ENCODE results near the gene PXDN.

Gene PXDN

DNA sequence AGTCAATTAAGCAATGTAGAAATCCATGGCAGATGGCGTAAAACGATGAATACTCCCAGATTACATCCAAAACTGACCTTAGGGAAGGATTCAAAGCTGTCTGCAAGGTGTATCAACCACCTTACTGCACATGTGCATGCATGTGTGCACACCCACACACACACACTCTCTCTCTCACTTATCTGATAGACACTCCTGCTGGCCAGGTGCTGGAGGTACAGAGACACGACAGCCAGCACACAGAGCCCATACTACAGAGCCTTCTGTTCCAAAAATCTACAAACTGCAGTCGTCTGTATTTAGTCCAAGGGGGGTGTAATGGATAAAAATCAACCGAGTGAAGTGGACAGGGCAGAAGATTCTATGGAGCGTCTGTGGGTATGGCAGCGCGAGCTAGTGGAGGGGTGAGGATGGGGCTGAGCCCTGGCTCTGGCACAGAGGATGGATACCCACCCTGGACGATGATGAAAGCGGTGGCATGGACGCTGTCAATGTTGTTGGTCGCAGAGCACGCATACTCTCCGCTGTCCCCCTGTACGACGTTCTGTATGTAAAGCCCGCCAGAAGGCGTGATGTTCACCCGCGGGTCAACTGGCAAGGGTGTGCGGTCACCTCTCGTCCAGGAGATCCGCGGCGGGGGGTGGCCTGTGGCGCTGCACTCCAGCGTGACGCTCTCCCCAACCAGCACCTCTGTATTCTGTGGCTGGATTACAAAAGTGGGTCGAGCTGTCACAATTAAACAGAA, 78.4 kb downstream of the PXDN start:
- no peak for DNase-seq (ENCODE audit: low read depth in 1 of 2, low spot score in 1 of 2)

DNA sequence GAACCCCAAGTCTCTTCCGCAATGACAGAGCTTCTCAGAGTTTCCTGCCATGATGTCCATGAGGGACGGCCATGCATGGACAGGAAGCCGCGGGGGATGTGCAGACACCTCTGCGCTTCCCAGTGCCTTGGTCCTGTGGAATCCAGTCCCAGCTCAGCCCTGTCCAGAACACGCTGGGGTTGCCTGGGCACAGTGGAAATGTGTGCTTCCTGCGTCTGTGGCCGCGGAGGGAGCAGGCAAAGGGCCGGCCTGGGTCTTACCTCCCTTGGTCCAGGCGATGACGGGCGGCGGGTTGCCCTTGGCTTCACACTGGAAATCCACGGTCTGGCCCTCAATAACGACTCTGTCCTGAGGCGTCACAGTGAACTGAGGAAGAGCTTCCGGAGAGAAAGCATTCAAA, 79.6 kb downstream of the PXDN start:
- no peak for DNase-seq (ENCODE audit: low read depth in 1 of 2, low spot score in 1 of 2)

DNA sequence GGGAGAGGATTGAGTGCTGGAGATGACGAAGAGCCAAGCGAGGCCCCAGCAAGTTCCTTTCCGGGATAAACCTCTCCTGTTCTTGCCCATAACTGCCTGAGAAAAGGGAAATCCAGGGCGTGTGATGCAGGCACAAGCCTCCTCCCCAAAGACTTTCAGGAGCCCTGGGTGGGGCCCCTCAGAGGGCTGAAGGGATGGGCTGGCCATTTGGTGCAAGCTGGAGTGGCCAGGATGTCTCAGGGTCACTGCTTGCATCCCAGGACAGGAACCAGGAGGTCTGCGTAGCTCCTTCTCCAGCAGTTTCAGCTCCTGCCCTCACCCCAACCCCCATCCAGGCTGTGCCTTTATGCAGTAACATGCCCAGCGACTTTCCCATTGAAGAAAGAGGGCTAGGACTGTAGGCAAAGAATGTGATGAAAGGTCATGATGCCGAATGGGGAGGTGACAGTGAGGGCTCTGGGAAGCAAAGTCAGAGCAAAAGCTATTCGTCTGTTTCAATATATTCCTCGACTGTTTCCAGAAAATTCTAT, 80.2 kb downstream of the PXDN start:
- DNase-seq (ENCODE audit: low read depth in 1 of 2, low spot score in 1 of 2), result no peak

DNA sequence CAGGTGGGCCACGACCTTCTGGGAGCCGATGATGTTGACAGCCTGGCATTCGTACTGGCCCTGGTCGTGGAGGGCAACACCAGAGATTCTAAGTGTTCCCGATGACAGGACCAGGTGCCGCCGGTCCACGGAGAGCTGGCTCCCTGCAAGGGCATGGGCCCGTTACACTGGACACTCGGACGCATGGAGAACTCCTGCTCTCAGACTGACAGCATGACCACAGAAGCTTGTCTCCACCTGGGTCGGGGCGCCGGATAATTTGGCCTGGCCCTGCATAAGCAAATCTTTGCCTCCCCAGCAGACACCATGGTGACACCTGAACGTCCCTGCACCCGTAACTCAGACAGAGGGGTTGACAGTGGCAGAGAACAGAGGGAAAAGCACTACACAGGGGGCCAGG, 80.7 kb downstream of the PXDN start:
- DNase-seq (ENCODE audit: low read depth in 1 of 2, low spot score in 1 of 2), result no peak

DNA sequence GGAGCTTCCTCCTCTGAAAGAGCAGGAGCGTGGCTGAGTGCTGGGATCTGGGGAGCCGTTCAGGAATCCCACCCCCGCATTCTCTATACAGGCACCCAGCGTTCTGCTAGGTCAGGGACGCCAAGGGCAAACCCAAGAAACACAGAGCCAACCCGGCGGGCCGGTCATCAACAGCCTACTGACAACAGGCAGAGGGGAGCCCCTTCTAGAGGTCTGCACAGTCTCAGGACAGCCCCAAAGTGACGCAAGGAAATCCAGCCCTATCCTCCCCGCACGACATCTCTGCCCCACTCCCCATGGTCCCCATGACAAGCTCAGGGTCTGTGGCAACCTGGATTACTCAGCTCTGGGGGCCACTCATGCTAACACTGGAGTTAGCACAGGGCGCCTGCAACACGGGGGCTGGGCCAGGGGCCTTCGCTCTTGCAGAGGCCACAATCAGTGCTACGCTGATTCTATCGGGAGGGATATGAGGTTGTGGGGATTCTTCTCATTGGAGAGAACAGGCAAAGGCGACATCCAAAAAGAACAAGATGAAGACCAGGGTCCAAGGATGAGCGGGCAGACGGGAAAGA, 81.6 kb downstream of the PXDN start:
- DNase-seq (ENCODE audit: low read depth in 1 of 2, low spot score in 1 of 2), result no peak

DNA sequence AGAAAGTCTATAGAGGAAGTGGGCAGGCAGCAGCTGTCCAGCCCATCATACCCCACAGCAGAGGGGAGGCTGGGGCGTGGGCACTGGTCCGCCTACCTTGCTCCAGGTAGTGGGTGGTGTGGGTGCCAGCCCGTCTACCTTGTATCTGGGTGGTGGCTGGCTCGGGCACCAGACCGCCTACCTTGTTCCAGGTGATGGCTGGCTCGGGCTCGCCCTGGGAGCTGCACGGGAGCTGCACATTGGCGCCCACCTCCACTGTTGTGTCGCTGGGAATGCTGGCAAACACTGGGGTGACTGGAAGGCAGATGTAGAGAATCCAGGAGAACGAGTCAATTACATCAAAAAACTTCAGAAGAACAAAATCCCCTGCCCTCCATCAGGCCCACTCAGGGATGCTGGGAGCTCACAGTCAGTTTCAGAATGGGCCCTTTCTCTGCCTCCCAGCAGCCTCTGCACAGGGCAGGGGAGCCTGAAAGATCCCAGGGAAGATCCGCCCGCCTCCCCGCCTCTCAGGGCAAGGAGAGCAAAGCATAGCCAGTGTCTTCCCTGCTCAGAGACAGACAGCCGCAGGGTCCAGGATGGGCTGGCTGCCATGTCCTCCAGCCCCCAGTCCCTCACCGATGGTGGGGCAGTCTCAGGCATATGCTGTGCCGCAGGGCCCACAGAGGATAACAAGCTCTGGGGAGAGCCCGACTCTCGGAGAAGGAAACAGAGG, 82.3 kb downstream of the PXDN start:
- DNase-seq (ENCODE audit: low read depth in 1 of 2, low spot score in 1 of 2), result no peak

DNA sequence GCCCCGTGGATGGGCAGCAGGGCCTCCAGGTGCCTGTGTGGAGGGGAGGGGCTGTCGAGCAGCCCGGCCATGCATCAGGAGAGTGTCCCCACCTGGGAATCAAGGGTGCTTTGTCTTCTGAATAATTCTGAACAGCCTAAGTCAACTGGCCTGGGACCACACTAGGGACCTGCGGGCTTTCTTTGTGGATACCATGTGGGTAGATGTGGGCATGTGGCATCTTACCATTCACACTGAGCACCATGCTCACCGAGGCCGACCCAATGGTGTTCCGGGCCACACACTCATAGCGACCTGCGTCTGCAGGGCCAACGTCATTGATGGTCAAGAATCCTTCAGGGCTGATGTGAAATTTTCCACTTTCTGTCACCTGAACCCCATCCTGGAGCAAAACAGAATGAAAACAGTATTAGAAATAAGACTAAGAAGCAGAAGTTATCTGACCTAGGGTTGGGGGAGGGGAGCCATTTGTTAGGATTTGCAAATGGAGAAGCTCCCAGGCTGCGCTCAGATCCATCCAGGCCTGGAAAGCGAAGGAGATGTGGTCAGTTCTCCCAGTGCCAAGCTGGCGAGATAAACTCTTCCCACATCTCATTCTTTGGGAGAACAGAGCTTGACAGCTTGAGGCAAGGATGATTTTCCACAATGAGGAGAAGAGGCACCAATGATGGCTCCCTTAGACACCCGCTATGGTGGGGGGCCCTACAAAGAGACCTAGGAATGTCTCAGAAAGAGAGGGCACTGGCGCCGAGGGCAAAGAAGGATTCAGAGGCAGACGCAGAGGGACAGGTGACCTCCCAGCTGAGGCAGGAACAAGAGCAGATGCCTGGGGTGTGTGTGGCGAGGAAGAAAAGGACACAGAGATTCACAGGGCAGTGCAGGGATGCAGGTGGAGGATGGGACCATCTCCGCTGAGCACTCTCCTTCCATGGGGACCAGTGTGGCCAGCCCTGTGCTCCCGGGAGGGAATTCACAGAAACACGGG, 83.4 kb downstream of the PXDN start:
- DNase-seq (ENCODE audit: low read depth in 1 of 2, low spot score in 1 of 2), result no peak

DNA sequence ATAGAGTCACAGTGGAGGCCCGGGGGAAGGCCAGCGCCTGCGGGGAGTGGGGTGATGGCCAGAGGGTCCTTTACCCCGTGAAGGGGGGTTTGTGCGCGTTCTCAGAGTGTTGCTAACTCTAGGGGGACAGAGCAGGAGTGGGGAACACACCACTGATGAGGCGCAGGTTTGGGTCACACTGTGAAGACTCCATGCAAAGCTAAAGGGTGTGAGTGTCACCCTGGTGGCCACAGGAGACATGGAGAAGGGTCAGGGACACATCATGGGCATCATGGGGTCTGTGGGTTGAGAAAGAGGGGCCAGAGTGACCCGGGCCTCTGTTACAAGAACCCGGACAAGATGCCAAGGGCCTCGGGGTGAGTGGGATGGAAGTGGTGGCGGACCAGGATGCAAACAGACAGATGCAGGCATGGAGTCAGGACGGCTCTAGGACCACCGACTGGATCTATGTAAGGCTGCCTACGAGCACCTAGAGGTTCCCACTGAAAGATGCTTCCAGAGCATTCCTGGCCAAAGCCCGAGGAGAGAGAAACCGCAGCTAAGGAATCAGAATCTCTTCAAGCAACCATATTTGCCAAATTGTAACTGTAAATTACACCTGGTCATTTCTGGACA, 84.3 kb downstream of the PXDN start:
- DNase-seq (ENCODE audit: low read depth in 1 of 2, low spot score in 1 of 2), result no peak

DNA sequence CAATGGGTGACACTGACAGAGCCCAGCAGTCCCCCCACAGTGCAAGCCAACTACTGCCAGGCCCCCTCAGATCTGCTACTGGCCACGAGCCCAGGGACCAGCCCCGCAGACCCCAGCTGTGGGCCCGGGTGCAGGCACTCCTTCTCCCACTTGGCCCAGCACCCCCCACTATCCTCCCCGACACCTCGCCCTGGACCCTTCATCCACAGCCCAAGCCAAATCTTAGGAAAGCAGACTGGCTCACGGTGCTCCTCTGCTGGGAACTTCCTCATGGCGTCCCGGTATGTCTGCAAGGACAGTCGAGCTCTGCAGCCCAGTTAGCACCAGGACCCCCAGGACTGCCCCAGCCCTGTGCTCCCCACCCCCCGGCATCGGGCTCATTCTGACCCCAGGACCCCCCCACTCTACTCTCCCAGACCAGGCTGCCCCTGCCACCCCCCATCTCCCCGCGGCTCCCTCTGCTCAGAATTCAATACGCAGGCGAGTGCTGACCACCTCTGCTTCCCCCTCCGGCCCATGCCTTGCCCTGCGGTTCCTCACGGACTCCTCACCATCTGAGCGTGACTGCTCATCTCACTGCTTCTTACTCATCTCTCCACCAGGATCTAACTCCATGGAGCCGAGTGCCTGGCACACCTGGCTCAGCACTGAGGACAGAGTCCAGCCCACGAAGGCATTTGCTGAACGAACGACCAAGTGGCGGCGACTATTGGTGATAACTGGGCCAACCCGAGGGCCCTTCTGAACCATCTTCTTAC, 85.7 kb downstream of the PXDN start:
- DNase-seq (ENCODE audit: low read depth in 1 of 2, low spot score in 1 of 2), result no peak

DNA sequence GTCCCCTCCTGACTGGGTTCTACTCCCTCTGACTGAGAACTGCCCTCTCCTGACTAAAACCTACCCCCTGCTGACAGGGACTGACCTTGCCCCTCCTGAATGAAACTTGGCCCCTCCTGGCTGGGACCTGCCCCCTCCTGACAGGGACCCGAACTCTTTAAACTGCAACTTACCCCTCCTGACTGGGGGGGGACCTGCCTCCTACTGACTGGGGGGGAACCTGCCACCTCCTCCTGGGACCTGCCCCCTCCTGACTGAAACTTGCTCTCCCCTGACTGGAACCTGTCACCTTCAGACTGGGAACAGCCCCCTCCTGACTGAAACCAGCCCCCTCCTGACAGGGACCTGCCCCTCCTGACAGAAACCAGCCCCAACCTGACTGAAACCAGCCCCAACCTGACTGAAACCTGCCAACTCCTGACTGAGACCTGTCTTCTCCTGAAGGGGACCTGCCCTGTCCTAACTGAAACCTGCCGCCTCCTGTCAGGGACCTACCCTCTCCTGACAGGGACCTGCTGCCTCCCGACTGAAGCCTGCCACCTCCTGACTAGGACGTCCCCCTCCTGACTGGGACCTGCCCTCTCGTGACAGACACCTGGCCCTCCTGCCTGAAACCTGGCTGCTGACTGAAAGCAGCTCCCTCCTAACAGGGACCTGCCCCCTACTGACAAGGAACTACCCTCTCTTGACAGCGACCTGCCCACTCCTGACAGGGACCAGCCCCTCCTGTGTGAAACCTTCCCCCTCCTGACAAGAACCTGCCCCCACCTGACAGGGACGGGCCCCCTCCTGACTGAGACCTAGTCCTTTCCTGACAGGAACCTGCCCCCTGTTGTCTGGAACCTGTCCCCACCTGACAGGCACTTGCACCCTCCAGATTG, 87.1 kb downstream of the PXDN start:
- no peak for DNase-seq (ENCODE audit: low read depth in 1 of 2, low spot score in 1 of 2)

DNA sequence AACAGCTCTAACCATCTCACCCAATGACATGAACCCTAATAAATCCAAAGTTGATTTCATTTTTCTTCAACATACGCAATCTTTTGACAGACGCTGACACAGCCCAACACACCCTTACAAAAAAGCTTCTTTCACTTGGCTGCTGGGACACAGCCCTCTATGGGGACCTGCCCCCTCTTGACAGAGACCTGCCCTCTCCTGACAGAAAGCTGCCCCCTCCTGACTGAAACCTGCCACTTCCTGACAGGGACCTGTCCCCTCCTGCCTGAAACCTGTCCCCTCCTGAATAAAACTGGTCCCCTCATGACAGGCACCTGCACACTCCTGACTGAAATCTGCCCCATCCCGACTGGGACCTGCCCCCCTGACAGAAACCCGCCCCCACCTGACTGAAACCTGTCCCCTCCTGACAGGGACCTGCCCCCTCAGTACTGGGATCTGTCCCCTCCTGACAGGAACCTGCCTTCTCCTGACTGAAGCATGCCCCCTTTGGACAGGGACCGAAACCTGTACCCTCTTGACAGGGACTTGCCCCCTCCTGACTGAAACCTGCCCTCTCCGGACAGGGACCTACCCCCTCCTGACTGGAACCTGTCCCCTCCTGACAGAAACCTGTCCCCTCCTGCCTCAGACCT, 87.9 kb downstream of the PXDN start:
- no peak for DNase-seq (ENCODE audit: low read depth in 1 of 2, low spot score in 1 of 2)

DNA sequence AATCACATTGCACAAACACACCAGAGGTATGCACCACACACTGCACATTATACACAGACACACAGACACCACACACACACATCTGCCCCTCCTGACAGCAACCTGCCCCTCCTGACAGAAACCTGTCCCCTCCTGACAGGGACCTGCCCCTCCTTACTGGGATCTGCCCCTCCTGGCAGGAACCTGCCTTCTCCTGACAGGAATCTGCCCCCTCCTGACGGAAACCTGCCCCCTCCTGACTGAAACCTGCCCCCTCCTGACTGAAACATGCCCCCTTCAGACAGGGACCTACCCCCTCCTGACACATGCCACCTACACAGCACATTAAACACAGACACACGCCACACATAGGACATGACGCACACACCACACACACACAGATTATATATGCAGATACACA, 88.9 kb downstream of the PXDN start:
- no peak for DNase-seq (ENCODE audit: low read depth in 1 of 2, low spot score in 1 of 2)

DNA sequence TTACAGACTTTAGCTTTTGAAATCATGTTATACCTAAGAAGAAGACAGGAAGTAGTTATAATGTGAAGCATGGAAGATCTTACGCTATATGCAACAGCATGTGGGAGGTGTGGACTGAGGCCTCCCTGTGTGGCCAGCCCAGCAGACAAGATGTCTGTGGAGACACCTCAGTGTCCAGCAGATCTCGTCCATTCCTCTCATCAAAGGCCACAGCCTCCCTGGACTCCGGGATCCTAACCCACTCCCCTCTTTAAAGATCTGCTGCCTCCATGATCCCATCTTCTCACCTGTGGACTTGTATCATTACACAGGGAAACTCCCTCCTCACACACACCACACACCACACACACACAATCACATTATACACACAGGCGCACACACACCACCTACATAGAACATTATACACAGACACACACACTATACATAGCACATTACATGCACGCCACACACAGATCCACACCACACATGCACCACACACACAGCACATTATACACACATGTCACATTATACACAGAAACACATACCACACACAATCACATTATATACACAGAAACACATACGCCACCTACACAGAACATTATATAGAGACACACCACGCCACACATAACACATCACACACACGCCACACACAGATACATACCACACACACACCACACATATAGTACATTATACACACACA, 89.5 kb downstream of the PXDN start:
- DNase-seq (ENCODE audit: low read depth in 1 of 2, low spot score in 1 of 2), result no peak

DNA sequence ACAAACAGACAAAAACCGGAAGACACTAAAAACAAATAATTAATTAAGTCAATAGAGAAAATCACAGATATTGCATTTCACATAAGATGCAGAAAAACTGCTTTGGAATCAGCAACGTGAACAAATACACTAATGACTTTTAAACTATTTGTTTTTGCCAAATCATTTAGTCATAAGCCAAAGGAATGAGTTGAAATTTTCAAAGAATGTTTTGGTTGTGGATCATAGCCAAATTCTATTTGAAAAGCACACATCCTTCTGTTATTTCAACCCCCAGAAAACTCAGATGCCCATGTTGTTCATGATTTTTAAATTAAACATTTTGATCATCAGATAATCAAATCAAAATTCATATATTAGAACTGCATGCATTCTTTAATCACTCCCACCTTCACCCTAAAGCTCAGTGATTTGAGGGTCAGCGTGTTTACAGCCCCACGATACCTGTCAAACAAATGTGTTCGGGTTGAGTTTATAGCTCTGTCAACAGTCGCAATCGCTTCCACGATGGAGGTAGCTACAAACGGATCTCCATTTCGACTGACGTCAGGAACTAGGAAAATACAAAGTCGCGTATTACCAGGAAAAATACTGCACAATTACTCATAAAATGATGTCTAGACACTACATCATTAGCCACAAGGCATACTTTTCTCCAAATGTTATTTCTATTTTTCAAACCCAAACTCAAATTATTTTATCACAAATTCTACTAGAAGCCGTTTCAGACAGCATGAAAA, 90.2 kb downstream of the PXDN start:
- no peak for DNase-seq (ENCODE audit: low read depth in 1 of 2, low spot score in 1 of 2)

DNA sequence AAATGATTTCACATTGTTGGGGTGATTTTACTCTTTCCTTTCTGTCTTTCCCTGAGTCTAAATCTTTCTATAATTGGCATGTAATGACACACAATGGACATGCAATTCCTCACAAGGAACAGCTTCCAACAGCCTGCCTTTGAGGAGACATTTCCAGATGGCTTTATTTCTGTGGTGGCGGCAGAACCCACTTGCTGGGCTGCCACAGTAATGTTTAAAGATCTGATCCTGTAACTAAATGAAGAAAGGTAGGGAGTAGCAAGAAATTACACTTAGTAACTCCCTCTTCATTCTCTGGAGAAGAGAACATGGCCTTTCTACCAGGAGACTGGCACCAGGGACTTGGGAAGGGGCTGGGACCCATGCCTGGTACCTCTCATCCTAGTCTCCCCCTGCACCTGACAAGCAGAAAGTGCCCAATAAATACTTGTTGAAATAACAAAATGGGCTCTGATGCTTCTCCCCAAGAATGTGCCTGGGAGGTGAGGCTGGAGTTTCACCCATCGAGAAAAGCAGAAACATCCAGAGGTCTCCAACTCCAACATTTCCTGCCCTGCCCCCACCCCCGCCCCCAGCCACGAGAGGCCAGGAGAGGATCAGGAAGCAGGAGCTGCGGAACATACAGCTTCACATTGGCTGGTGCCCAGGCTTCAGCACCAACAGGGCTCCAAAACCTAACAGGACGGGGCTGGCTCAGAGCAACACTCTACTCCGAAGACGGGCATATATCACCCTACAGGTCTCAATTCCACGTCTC, 92.1 kb downstream of the PXDN start:
- DNase-seq (ENCODE audit: low read depth in 1 of 2, low spot score in 1 of 2), result no peak
